Cardiac fibroblast (primary cell): ENCODE results near the gene ADGRA3.
A peak's percentile ranks its signal among the peaks of the same experiment; 100 is the strongest.

ENCODE experiments used
- DNase-seq, 2 donors: peaks; one replicate each; pipeline versions ENCODE4 v3.0.0 to v3.0.0-alpha.2; 2010; ENCODE audit warnings: low read depth in 2 of 2
- H3K4me3 ChIP-seq, 2 donors: replicated peaks in 1 of 2; 1 replicate in 1 of 2; 2 replicates in 1 of 2; pipeline ENCODE4 v1.5.1; 2011; ENCODE audit warnings: low read depth in 2 of 2, low read length in 2 of 2, mild to moderate bottlenecking in 2 of 2, moderate library complexity in 1 of 2
- TF ChIP-seq, protein P1 (sequence below): IDR thresholded peaks from one replicate; pipeline ENCODE4 v1.5.1; 2011; ENCODE audit warnings: low read depth, mild to moderate bottlenecking, low read length, inconsistent platforms

Gene ADGRA3

DNA sequence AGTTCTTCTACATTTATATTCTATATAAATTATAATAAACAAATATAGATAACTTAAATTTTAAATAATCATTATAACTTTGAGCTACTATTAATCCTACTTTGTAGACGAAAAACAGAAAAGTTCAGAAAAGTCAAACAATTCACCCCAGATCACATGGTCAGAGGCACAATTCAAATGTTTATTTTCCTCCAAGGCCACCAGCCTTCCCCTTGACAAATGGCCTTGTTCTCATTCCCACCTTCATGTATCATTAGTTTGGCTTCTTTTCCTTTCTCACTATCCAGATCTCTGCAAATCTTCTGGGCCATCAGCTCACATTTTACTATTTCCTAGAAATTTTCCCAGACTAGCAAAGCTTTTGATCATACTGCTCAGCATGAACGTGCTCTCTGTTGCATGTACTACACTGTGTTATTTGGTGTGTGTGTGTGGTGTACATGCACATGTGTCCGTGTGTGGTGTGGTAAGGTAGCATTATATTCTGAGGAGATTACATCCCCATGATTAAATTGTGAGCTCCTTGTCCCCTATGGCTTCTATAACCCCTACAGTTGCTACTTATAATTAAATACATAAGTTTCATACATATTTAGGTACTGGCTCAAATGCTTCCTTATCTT, 61.5 kb downstream of the ADGRA3 start:
- TF ChIP-seq, protein P1, sequence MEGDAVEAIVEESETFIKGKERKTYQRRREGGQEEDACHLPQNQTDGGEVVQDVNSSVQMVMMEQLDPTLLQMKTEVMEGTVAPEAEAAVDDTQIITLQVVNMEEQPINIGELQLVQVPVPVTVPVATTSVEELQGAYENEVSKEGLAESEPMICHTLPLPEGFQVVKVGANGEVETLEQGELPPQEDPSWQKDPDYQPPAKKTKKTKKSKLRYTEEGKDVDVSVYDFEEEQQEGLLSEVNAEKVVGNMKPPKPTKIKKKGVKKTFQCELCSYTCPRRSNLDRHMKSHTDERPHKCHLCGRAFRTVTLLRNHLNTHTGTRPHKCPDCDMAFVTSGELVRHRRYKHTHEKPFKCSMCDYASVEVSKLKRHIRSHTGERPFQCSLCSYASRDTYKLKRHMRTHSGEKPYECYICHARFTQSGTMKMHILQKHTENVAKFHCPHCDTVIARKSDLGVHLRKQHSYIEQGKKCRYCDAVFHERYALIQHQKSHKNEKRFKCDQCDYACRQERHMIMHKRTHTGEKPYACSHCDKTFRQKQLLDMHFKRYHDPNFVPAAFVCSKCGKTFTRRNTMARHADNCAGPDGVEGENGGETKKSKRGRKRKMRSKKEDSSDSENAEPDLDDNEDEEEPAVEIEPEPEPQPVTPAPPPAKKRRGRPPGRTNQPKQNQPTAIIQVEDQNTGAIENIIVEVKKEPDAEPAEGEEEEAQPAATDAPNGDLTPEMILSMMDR, result no peak
- no peak for DNase-seq
- H3K4me3 ChIP-seq, result no peak overlapping the region

DNA sequence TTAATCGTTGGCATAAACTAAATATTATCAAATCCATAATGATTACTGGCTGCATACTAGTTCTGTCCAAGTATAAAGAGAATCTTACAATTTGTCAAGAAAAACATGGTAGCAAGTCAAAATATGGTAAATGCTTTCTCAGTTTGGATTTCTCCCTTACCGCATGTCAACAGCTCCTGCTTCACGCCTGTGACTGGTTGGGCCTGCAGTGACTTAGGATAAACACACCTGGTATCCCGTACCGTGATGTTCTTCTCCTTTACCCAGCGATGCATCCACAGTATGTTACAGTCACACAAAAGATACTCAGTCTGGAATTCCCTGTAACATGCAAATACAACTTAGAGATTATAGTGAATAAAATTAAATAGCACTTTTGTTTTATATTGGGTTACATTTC, 71.1 kb downstream of the ADGRA3 start:
- DNase-seq, result no peak
- H3K4me3 ChIP-seq, result no peak overlapping the region
- TF ChIP-seq, protein P1, result no peak

DNA sequence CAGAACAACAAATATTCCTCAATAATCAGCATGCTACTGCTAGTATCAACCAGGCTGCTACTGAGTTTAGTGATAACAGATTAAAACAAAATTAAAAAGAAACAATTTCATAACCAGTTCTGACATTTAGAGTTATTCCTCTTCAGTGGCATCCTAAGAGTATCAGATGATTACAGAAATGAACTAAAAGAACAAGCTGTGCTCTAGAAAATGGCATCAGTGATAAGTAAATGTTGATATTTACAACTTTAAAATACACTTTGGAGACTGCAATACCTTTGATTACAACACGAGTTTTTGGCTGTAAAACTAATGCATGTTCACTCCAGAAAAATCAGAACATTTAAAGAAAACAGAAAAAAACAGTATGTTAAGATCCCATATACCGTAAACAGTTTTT, 72.9 kb downstream of the ADGRA3 start:
- H3K4me3 ChIP-seq, result no peak overlapping the region
- TF ChIP-seq, protein P1, result no peak
- no peak for DNase-seq

DNA sequence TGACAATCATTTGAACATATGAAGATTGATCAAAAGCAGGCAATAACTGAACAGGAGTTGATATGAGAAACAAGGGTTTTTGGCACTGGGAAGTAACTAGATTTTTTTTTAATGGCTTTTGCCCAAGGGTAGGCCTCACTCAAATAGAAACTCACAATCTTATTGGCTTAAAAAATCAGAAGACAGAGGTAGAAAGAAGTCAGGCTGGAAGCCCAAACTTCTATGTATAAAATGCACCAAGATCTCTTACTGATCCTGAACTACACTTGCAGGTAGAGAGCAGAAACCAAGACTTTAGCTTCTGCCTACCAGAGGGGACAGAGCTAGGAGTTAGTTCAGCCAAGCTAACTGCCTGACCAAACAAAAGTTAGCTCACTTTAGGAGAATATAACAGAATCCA, 74.9 kb downstream of the ADGRA3 start:
- no peak overlapping the region for H3K4me3 ChIP-seq
- TF ChIP-seq, protein P1, result no peak
- no peak for DNase-seq

DNA sequence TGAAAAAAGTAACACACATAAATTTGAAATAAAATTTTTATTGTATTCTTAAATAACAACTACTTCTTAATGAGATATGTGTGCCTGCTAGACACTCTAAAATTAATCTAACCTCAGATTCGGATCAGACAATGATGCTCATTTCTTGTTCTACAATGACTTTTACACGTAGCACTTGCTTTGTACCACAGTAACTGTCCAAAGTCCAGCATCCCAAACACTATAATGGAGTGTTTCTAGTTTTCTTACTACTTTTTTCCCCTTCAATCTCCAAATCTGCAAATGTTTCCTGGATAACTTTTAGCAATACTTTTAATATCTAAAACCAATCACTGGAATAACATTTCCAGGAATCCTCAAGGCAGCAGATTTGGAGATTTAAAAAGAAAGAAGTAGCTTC, 75.9 kb downstream of the ADGRA3 start:
- H3K4me3 ChIP-seq, result no peak overlapping the region
- no peak for DNase-seq
- TF ChIP-seq, protein P1, result no peak

DNA sequence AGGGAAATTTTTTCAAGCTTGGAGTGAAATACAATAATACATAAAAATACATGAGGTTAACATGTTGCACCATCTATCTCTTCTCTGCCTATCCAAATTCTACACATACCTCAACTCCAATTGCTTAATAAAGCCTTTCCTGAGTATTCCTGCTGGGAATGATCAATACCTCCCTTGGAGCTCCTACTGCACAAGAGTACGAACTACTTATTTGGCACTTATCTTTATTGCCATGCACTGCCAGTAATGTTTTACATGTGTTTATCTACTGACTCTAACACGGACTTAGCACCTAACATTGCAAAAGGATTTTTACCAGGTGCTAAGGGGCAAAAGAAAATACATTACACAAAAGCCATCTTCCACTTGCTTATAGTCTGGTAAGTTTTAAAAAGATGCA, 80.2 kb downstream of the ADGRA3 start:
- TF ChIP-seq, protein P1, result no peak
- H3K4me3 ChIP-seq, result no peak overlapping the region
- no peak for DNase-seq

DNA sequence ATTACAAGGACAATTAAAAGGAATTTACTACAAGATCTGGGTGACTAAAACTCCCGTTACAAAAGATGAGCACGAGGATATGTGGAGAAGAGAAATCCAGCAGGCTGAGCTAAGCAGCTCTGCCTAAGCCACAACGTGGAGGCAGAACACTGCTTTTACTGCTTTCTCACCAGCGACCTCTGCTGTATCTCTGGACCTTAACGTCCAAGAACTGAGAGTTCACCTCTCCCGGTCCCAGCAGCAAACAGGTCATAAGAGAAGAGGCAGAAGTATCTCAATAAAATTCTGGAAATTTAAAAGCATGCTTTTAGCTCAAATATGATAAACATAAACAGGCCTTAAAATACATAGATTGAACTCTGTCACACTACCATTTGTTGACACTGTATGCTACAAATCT, 81.0 kb downstream of the ADGRA3 start:
- TF ChIP-seq, protein P1, result peak; percentile 56
- DNase-seq, result peak; percentile 72
- H3K4me3 ChIP-seq, result no peak overlapping the region
